ENCODE data around the gene SIGLEC6.

DNA sequence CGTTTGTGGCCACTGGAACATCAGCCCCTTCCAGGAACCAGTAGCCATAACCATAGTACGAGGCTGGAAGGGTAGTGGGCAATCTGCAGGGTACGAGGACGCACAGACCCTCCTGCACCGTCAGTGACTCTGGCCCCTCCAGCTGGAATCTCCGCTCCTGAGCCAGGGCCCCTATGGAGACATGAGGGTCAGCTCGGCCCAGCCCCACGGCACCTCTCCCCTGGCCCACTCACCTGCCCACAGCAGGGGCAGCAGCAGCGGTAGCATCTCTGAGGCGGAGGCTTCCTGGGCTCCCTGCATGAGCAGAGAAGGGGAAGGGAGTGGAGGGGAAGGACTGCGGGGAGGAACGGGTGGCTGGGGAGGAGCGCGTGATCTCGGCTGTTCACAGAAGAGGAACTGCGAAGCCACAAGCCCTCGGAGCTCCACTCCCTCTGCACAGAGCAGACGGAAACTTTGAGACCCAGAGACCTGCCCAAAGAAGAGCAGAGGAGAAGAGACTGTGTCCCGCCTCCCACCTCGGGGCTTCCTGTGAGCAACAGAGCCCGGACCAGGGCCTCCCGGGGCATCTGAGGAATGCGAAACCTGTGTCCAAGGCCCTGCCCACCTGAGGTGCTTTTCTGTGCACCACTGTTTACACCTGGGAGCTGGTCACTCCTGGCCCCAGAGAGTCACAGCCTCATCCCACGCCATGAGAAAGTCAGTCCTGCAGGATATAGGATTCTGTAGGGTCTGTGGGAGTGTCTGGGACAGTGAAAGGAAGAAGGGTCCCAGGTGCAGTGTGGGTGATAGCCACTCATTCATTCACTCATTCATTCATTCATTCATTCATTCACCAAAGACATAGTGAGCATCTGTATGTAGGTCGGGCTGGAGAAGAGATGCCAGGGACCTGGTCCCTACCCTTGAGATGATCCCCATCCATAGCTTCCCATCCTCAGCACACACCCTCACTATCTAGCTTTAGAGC, at the start of gene SIGLEC6:
- TF ChIP-seq POLR2A (IDR thresholded peaks at IDR 0.05) (no peak), CTCF (IDR thresholded peaks at IDR 0.05) (no peak)

Data from lower leg skin (tissue), 3 donors.